ENCODE data around the gene PLIN3.
A peak's percentile ranks its signal among the peaks of the same experiment; 100 is the strongest.
"Not testable (repeated sequence)": the region's sequence is repeated elsewhere in the genome, so short reads cannot be mapped to it uniquely, and the experiment has no call there.

The PLIN3 gene

DNA sequence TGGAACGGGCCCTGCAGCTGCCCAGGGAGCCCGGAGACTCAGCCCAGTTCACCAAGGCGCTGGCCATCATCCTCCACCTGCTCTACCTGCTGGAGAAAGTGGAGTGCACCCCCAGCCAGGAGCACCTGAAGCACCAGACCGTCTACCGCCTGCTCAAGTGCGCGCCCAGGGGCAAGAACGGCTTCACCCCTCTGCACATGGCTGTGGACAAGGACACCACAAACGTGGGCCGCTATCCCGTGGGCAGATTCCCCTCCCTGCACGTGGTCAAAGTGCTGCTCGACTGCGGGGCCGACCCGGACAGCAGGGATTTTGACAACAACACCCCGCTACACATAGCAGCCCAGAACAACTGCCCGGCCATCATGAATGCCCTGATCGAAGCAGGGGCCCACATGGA, 74.2 kb downstream of the PLIN3 start:
- peak overlapping the region; percentile 89 for H3K4ac ChIP-seq (ENCODE audit: low read depth, low read length)
- DNase-seq; H3K23ac ChIP-seq (ENCODE audit: low read length); H3K18ac ChIP-seq (ENCODE audit: low read length); H3K27ac ChIP-seq (ENCODE audit: low read depth, low read length); H3K14ac ChIP-seq (ENCODE audit: low read length); H3K9me3 ChIP-seq (ENCODE audit: insufficient read depth, low read depth, low read length); H2AK5ac ChIP-seq (ENCODE audit: low read length); H3K4me3 ChIP-seq (ENCODE audit: low read depth, low read length); H3K4me2 ChIP-seq (ENCODE audit: low read length); H3K27me3 ChIP-seq (ENCODE audit: insufficient read depth, low read length); H4K8ac ChIP-seq (ENCODE audit: low read depth, low read length); H2BK5ac ChIP-seq (ENCODE audit: low read depth, low read length, poor library complexity); H2AFZ ChIP-seq (ENCODE audit: insufficient read depth, low read length, poor library complexity); H3K79me1 ChIP-seq (ENCODE audit: low read length); H4K12ac ChIP-seq (ENCODE audit: low read depth, low read length); H3K9ac ChIP-seq (ENCODE audit: low read length); H4K91ac ChIP-seq (ENCODE audit: low read depth, low read length); H3K4me1 ChIP-seq (ENCODE audit: control insufficient read depth in 1 of 2, insufficient read depth in 2 of 2, low read length in 2 of 2); H2BK12ac ChIP-seq (ENCODE audit: low read length); H2BK120ac ChIP-seq (ENCODE audit: insufficient read depth, low read length, poor library complexity): not testable (repeated sequence)
- H3K79me2 ChIP-seq (ENCODE audit: control insufficient read depth, insufficient read depth, low read length, poor library complexity) = peaks cover 12% of the 10 kb centered on the region
- peaks cover 28 to 30% of the 10 kb centered on the region in 2 experiments for H3K36me3 ChIP-seq (ENCODE audit: control insufficient read depth in 1 of 2, insufficient read depth in 2 of 2, low read length in 2 of 2)
- WGBS (ENCODE audit: extremely low coverage, insufficient coverage, insufficient read length) = no CpG with 5 or more reads among the region's 19 CpGs

GRCh38 chr19:4792866-4793195, 74.6 kb downstream of the PLIN3 start:
- H2BK5ac ChIP-seq (ENCODE audit: low read depth, low read length, poor library complexity); H4K8ac ChIP-seq (ENCODE audit: low read depth, low read length); H3K9me3 ChIP-seq (ENCODE audit: insufficient read depth, low read depth, low read length); H4K12ac ChIP-seq (ENCODE audit: low read depth, low read length); H3K23ac ChIP-seq (ENCODE audit: low read length); H2BK120ac ChIP-seq (ENCODE audit: insufficient read depth, low read length, poor library complexity); H3K79me1 ChIP-seq (ENCODE audit: low read length); H2AK5ac ChIP-seq (ENCODE audit: low read length); H3K4me3 ChIP-seq (ENCODE audit: low read depth, low read length); H3K4me1 ChIP-seq (ENCODE audit: control insufficient read depth in 1 of 2, insufficient read depth in 2 of 2, low read length in 2 of 2); H3K27me3 ChIP-seq (ENCODE audit: insufficient read depth, low read length); H3K18ac ChIP-seq (ENCODE audit: low read length); DNase-seq; H2BK12ac ChIP-seq (ENCODE audit: low read length); H3K27ac ChIP-seq (ENCODE audit: low read depth, low read length); H3K14ac ChIP-seq (ENCODE audit: low read length); H4K91ac ChIP-seq (ENCODE audit: low read depth, low read length); H3K9ac ChIP-seq (ENCODE audit: low read length); H2AFZ ChIP-seq (ENCODE audit: insufficient read depth, low read length, poor library complexity): not testable (repeated sequence)
- Histone ChIP-seq H3K79me2 (ENCODE audit: control insufficient read depth, insufficient read depth, low read length, poor library complexity) (peaks cover 12% of the 10 kb centered on the region), H3K36me3 (ENCODE audit: control insufficient read depth in 1 of 2, insufficient read depth in 2 of 2, low read length in 2 of 2) (peaks cover 28 to 30% of the 10 kb centered on the region in 2 experiments), H3K4me2 (ENCODE audit: low read length) (peak overlapping the region; percentile 83), H3K4ac (ENCODE audit: low read depth, low read length) (peak overlapping the region; percentile 21)
- WGBS (ENCODE audit: extremely low coverage, insufficient coverage, insufficient read length) = no CpG with 5 or more reads among the region's 24 CpGs

GRCh38 chr19:4792019-4792865, 75.2 kb downstream of the PLIN3 start:
- WGBS (ENCODE audit: extremely low coverage, insufficient coverage, insufficient read length) = no CpG with 5 or more reads among the region's 75 CpGs

GRCh38 chr19:4791183-4792018, 76.1 kb downstream of the PLIN3 start, which contains the start of gene FEM1A:
TSS of gene FEM1A (plus strand) at chr19:4791734. CDS start at chr19:4791855, 121 bp downstream.
- H3K23ac ChIP-seq (ENCODE audit: low read length) = no peak within 1 kb of the TSS
- H2AFZ ChIP-seq (ENCODE audit: insufficient read depth, low read length, poor library complexity) = peak within 1 kb of the TSS; percentile 77
- H3K14ac ChIP-seq (ENCODE audit: low read length) = peak within 1 kb of the TSS; percentile 89
- H3K9ac ChIP-seq (ENCODE audit: low read length) = peak within 1 kb of the TSS; percentile 97
- H4K12ac ChIP-seq (ENCODE audit: low read depth, low read length) = peak within 1 kb of the TSS; percentile 87
- H3K18ac ChIP-seq (ENCODE audit: low read length) = peak within 1 kb of the TSS; percentile 78
- no peaks in the 10 kb centered on the region for H3K9me3 ChIP-seq (ENCODE audit: insufficient read depth, low read depth, low read length)
- H2BK12ac ChIP-seq (ENCODE audit: low read length) = no peak within 1 kb of the TSS
- H2BK5ac ChIP-seq (ENCODE audit: low read depth, low read length, poor library complexity) = peak within 1 kb of the TSS; percentile 52
- WGBS (ENCODE audit: extremely low coverage, insufficient coverage, insufficient read length) = no CpG with 5 or more reads among the region's 80 CpGs
- H2AK5ac ChIP-seq (ENCODE audit: low read length) = peak within 1 kb of the TSS; percentile 60
- H2BK120ac ChIP-seq (ENCODE audit: insufficient read depth, low read length, poor library complexity) = peak within 1 kb of the TSS; percentile 81
- peaks cover 23 to 26% of the 10 kb centered on the region in 2 experiments for H3K36me3 ChIP-seq (ENCODE audit: control insufficient read depth in 1 of 2, insufficient read depth in 2 of 2, low read length in 2 of 2)
- peak; percentile 100 for DNase-seq
- peak within 1 kb of the TSS; percentile 90 for H4K91ac ChIP-seq (ENCODE audit: low read depth, low read length)
- peak within 1 kb of the TSS; percentile 80 for H3K27ac ChIP-seq (ENCODE audit: low read depth, low read length)
- H3K4ac ChIP-seq (ENCODE audit: low read depth, low read length) = peak within 1 kb of the TSS; percentile 64
- H3K79me1 ChIP-seq (ENCODE audit: low read length) = peaks cover 4% of the 10 kb centered on the region
- H3K4me2 ChIP-seq (ENCODE audit: low read length) = peak within 1 kb of the TSS; percentile 83
- no peaks in the 10 kb centered on the region for H3K27me3 ChIP-seq (ENCODE audit: insufficient read depth, low read length)
- H3K79me2 ChIP-seq (ENCODE audit: control insufficient read depth, insufficient read depth, low read length, poor library complexity) = peaks cover 12% of the 10 kb centered on the region
- H4K8ac ChIP-seq (ENCODE audit: low read depth, low read length) = peak within 1 kb of the TSS; percentile 96
- H3K4me1 ChIP-seq (ENCODE audit: control insufficient read depth in 1 of 2, insufficient read depth in 2 of 2, low read length in 2 of 2) = peaks cover 6 to 9% of the 10 kb centered on the region in 2 experiments
- peak within 1 kb of the TSS; percentile 99 for H3K4me3 ChIP-seq (ENCODE audit: low read depth, low read length)

More at GRCh38 chr19:4792019-4792865, 75.2 kb downstream of the PLIN3 start:
- peak overlapping the region; percentile 64 for H3K4ac ChIP-seq (ENCODE audit: low read depth, low read length)
- peaks cover 12% of the 10 kb centered on the region for H3K79me2 ChIP-seq (ENCODE audit: control insufficient read depth, insufficient read depth, low read length, poor library complexity)
- H3K14ac ChIP-seq (ENCODE audit: low read length) = peak overlapping the region; percentile 89
- not testable (repeated sequence) for H3K79me1 ChIP-seq (ENCODE audit: low read length); H3K27me3 ChIP-seq (ENCODE audit: insufficient read depth, low read length); H3K4me1 ChIP-seq (ENCODE audit: control insufficient read depth in 1 of 2, insufficient read depth in 2 of 2, low read length in 2 of 2); H3K23ac ChIP-seq (ENCODE audit: low read length); H3K9me3 ChIP-seq (ENCODE audit: insufficient read depth, low read depth, low read length); H2BK12ac ChIP-seq (ENCODE audit: low read length)
- H4K8ac ChIP-seq (ENCODE audit: low read depth, low read length) = peak overlapping the region; percentile 96
- peak overlapping the region; percentile 78 for H3K18ac ChIP-seq (ENCODE audit: low read length)
- H3K4me2 ChIP-seq (ENCODE audit: low read length) = peak overlapping the region; percentile 83
- peak in 1 of 2 donors; percentile 33 for DNase-seq
- peak overlapping the region; percentile 0 for H2BK5ac ChIP-seq (ENCODE audit: low read depth, low read length, poor library complexity)
- H2AK5ac ChIP-seq (ENCODE audit: low read length) = peak overlapping the region; percentile 60
- peak overlapping the region; percentile 97 for H3K9ac ChIP-seq (ENCODE audit: low read length)
- H3K4me3 ChIP-seq (ENCODE audit: low read depth, low read length) = peak overlapping the region; percentile 99
- H3K27ac ChIP-seq (ENCODE audit: low read depth, low read length) = peak overlapping the region; percentile 80
- H4K12ac ChIP-seq (ENCODE audit: low read depth, low read length) = peak overlapping the region; percentile 87
- H2BK120ac ChIP-seq (ENCODE audit: insufficient read depth, low read length, poor library complexity) = peak overlapping the region; percentile 81
- peak overlapping the region; percentile 90 for H4K91ac ChIP-seq (ENCODE audit: low read depth, low read length)
- H3K36me3 ChIP-seq (ENCODE audit: control insufficient read depth in 1 of 2, insufficient read depth in 2 of 2, low read length in 2 of 2) = peaks cover 28 to 30% of the 10 kb centered on the region in 2 experiments
- peak overlapping the region; percentile 64 for H2AFZ ChIP-seq (ENCODE audit: insufficient read depth, low read length, poor library complexity)
